ENCODE measurements around the gene PCDHB2. TPM values are rescaled to one million over a fixed set of nuclear protein-coding genes. Genes with fewer than 3 reads are reported as not detected.
"Not testable (repeated sequence)": the region's sequence is repeated elsewhere in the genome, so short reads cannot be mapped to it uniquely, and the experiment has no call there.

Gene PCDHB2
- polyA plus RNA-seq, 3 donors, result 0.74 to 3.2 (median 0.79) TPM

DNA sequence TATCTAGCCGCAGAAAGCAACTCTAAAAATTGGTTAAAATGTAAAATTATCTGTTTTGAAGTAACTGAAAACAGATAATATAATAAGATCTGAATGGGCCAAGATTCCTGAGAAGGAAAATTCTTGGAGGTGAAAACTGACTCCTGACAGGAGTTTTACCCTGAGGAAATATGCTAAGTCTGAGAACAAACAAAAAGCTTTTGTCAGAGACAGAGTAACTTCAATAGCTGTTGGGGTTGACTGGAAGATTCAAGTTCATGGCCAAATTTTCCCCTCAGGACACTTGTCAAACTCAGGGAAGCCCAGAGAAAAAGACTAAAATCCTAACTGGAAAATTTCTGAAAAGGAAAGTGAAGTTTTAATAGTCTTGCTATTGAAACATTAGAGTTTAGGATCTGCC, 32.9 kb downstream of the PCDHB2 start:
- 88 to 91% (median 89%) methylated on average over 1 of the region's 1 CpG for WGBS, 3 donors
- no peak overlapping the region for H3K27ac ChIP-seq (ENCODE audit: low read depth, low read length)

GRCh38 chr5:141135030-141135717, 40.8 kb downstream of the PCDHB2 start, which contains the start of gene PCDHB5:
PCDHB5 (plus strand) TSS chr5:141135206; CDS start chr5:141135435, 229 bp downstream.
- H3K27ac ChIP-seq (ENCODE audit: low read depth, low read length), result no peak within 1 kb of the TSS
- 14 to 19% (median 18%) methylated on average over 22 of the region's 22 CpGs for WGBS, 3 donors

GRCh38 chr5:141135718-141136266, 41.4 kb downstream of the PCDHB2 start:
- no peak overlapping the region for H3K27ac ChIP-seq (ENCODE audit: low read depth, low read length)
- WGBS, 3 donors, result 36 to 48% (median 41%) methylated on average over 19 of the region's 19 CpGs

DNA sequence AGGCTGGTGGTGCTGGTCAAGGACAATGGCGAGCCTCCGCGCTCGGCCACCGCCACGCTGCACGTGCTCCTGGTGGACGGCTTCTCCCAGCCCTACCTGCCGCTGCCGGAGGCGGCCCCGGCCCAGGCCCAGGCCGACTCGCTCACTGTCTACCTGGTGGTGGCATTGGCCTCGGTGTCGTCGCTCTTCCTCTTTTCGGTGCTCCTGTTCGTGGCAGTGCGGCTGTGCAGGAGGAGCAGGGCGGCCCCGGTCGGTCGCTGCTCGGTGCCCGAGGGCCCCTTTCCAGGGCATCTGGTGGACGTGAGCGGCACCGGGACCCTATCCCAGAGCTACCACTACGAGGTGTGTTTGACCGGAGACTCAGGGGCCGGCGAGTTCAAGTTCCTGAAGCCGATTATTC, 42.9 kb downstream of the PCDHB2 start:
- not testable (repeated sequence) for H3K27ac ChIP-seq (ENCODE audit: low read depth, low read length)
- WGBS, 3 donors, result 46 to 58% (median 52%) methylated on average over 24 to 31 of the region's 34 CpGs

Other genes starting within 250 kb of the PCDHB2 start
- under 1 TPM in 1 of 3 donors, not detected in 2; 0.02 TPM for gene PCDHA9, start 246.2 kb upstream of the PCDHB2 start, polyA plus RNA-seq
- under 1 TPM in 2 of 3 donors, not detected in 1; 0.11 to 0.17 TPM for gene PCDHA10, start 238.7 kb upstream of the PCDHB2 start, polyA plus RNA-seq
- under 1 TPM in 2 of 3 donors, not detected in 1; 0.03 to 0.15 TPM for gene PCDHA11, start 225.7 kb upstream of the PCDHB2 start, polyA plus RNA-seq
- under 1 TPM in 2 of 3 donors, not detected in 1; 0.03 to 0.21 TPM for gene PCDHA12, start 219.3 kb upstream of the PCDHB2 start, polyA plus RNA-seq
- under 1 TPM; 0.11 to 0.25 (median 0.16) TPM for gene PCDHA13, start 212.5 kb upstream of the PCDHB2 start, polyA plus RNA-seq
- gene PCDHAC1, start 168.3 kb upstream of the PCDHB2 start, polyA plus RNA-seq, result under 1 TPM in 2 of 3 donors, not detected in 1; 0.03 to 0.28 TPM
- under 1 TPM; 0.11 to 0.28 (median 0.25) TPM for gene PCDHAC2, start 128.1 kb upstream of the PCDHB2 start, polyA plus RNA-seq
- under 1 TPM in 1 of 3 donors, not detected in 2; 0.05 TPM for gene PCDHB1, start 43.2 kb upstream of the PCDHB2 start, polyA plus RNA-seq
- gene PCDHB3, start 5.9 kb downstream of the PCDHB2 start, polyA plus RNA-seq, result 1 to 10 TPM in 1 of 3 donors, under 1 TPM in 2; 0.48 to 1.4 (median 0.90) TPM
- gene PCDHB4, start 27.2 kb downstream of the PCDHB2 start, polyA plus RNA-seq, result 1 to 10 TPM in 2 of 3 donors, under 1 TPM in 1; 0.90 to 2.9 (median 1.9) TPM
- gene PCDHB5, start 40.6 kb downstream of the PCDHB2 start, polyA plus RNA-seq, result 1 to 10 TPM; 1.3 to 5.8 (median 1.6) TPM
- under 1 TPM in 2 of 3 donors, not detected in 1; 0.33 to 0.46 TPM for gene PCDHB6, start 55.4 kb downstream of the PCDHB2 start, polyA plus RNA-seq
- 1 to 10 TPM in 1 of 3 donors, under 1 TPM in 2; 0.20 to 1.5 (median 0.79) TPM for gene PCDHB7, start 78.0 kb downstream of the PCDHB2 start, polyA plus RNA-seq
- 1 to 10 TPM in 1 of 3 donors, under 1 TPM in 1, not detected in 1; 0.42 to 1.2 TPM for gene PCDHB8, start 83.2 kb downstream of the PCDHB2 start, polyA plus RNA-seq
- gene PCDHB16, start 87.8 kb downstream of the PCDHB2 start, polyA plus RNA-seq, result 1 to 10 TPM in 1 of 3 donors, under 1 TPM in 2; 0.72 to 1.4 (median 0.90) TPM
- under 1 TPM; 0.38 to 0.88 (median 0.79) TPM for gene PCDHB9, start 92.5 kb downstream of the PCDHB2 start, polyA plus RNA-seq
- 1 to 10 TPM in 1 of 3 donors, under 1 TPM in 2; 0.41 to 1.1 (median 0.67) TPM for gene PCDHB10, start 97.7 kb downstream of the PCDHB2 start, polyA plus RNA-seq
- gene PCDHB11, start 105.0 kb downstream of the PCDHB2 start, polyA plus RNA-seq, result 1 to 10 TPM in 2 of 3 donors, under 1 TPM in 1; 0.45 to 1.4 (median 1.0) TPM
- 1 to 10 TPM in 2 of 3 donors, under 1 TPM in 1; 0.81 to 1.2 (median 1.2) TPM for gene PCDHB12, start 114.1 kb downstream of the PCDHB2 start, polyA plus RNA-seq
- 1 to 10 TPM in 2 of 3 donors, under 1 TPM in 1; 0.34 to 1.7 (median 1.3) TPM for gene PCDHB13, start 119.3 kb downstream of the PCDHB2 start, polyA plus RNA-seq
- 1 to 10 TPM; 1.3 to 2.5 (median 1.4) TPM for gene PCDHB14, start 128.7 kb downstream of the PCDHB2 start, polyA plus RNA-seq
- 1 to 10 TPM in 2 of 3 donors, under 1 TPM in 1; 0.79 to 3.2 (median 2.0) TPM for gene PCDHB15, start 150.8 kb downstream of the PCDHB2 start, polyA plus RNA-seq
- under 1 TPM in 1 of 3 donors, not detected in 2; 0.03 TPM for gene SLC25A2, start 209.4 kb downstream of the PCDHB2 start, polyA plus RNA-seq
- 10 to 100 TPM; 32.2 to 62.0 (median 59.1) TPM for gene TAF7, start 226.2 kb downstream of the PCDHB2 start, polyA plus RNA-seq
- under 1 TPM in 2 of 3 donors, not detected in 1; 0.10 to 0.25 TPM for gene PCDHGA1, start 235.9 kb downstream of the PCDHB2 start, polyA plus RNA-seq
- gene PCDHGA2, start 244.1 kb downstream of the PCDHB2 start, polyA plus RNA-seq, result 1 to 10 TPM in 1 of 3 donors, under 1 TPM in 2; 0.56 to 1.3 (median 0.89) TPM
- under 1 TPM; 0.45 to 0.82 (median 0.54) TPM for gene PCDHGA3, start 249.2 kb downstream of the PCDHB2 start, polyA plus RNA-seq